HepG2 (cell line): Measurements from ENCODE around the gene WWP2. TPM values are rescaled to one million over a fixed set of nuclear protein-coding genes. Genes with fewer than 3 reads are reported as not detected.

Experiments
- ATAC-seq: fragments of 200-7000 bp; cut with Tn5 transposase; 3 replicates; pipeline ENCODE4 v1.9.1; 2020; ENCODE audit warnings: mild to moderate bottlenecking, moderate library complexity
- BruUV-seq: library from RNA; stranded (reverse); fragments of 400-500 nt; replicated peaks from 2 replicates; lab custom pipeline; 2021; lab: Mats Ljungman, UMichigan
- CTCF ChIA-PET: fragments of 300-600 bp; formaldehyde crosslinking; extraction: SDS; loops from one replicate; lab custom pipeline; 2021; ENCODE audit warnings: low total read pairs, inconsistent platforms, low intra/inter-chr PET ratio; lab: Yijun Ruan, JAX
- POLR2A ChIA-PET: fragments of 350-600 bp; sonication (Branson Sonifier 250); formaldehyde crosslinking; loops from one replicate; lab custom pipeline; 2020; ENCODE audit warnings: antibody characterized with exemption, inconsistent platforms; lab: Yijun Ruan, JAX
- DNase-seq: peaks from one replicate; pipeline ENCODE4 v3.0.0-alpha.2; 2015; ENCODE audit warnings: low spot score
- FAIRE-seq: peaks from 3 replicates; lab custom pipeline; 2011; peaks lifted over from hg19 to GRCh38; lab: Jason Lieb, UNC
- H2AFZ ChIP-seq: one replicate; pipeline ENCODE4 v1.6.1; 2011; ENCODE audit warnings: low read length, inconsistent platforms
- H3K27ac ChIP-seq: fragments of 300-600 bp; 3 replicates; pipeline ENCODE4 v1.8.0; 2011; ENCODE audit warnings: mixed run types, mild to moderate bottlenecking, mixed read lengths, low read length, inconsistent platforms; ENCODE audit not compliant: insufficient read depth; ENCODE audit errors: extremely low read length
- H3K27me3 ChIP-seq, 2 experiments: fragments of 200-600 bp in 1 of 2; 2 replicates in 1 of 2; 3 replicates in 1 of 2; pipeline versions ENCODE4 v1.6.0 to v1.8.0; 2011; ENCODE audit warnings: low read length in 2 of 2, mild to moderate bottlenecking in 2 of 2, moderate library complexity in 2 of 2, inconsistent platforms in 1 of 2; ENCODE audit not compliant: insufficient read depth in 2 of 2, control insufficient read depth in 1 of 2
- H3K36me3 ChIP-seq, 2 experiments: fragments of 200-600 bp in 1 of 2; replicated peaks in 1 of 2; 2 replicates in 1 of 2; 3 replicates in 1 of 2; pipeline versions ENCODE4 v1.5.1 to v1.8.0; 2011; ENCODE audit warnings: low read length in 2 of 2, inconsistent platforms in 1 of 2; ENCODE audit not compliant: insufficient read depth in 2 of 2, control insufficient read depth in 1 of 2
- H3K4me1 ChIP-seq: 2 replicates; pipeline ENCODE4 v1.5.1; 2012; ENCODE audit warnings: low read length, inconsistent platforms; ENCODE audit not compliant: insufficient read depth
- H3K4me2 ChIP-seq: 2 replicates; pipeline ENCODE4 v1.6.0; 2011; ENCODE audit warnings: low read depth, low read length, inconsistent platforms
- H3K4me3 ChIP-seq, 3 experiments: fragments of 200-600 bp in 1 of 3; sonication (generic), shearing (Covaris generic) in 1 of 3; replicated peaks in 1 of 3; 2 replicates each; pipeline ENCODE4 v1.5.1; 2011 to 2016; ENCODE audit warnings: low read length in 3 of 3, inconsistent platforms in 2 of 3, low read depth in 2 of 3, mild to moderate bottlenecking in 2 of 3, control low read depth in 1 of 3, mixed read lengths in 1 of 3; ENCODE audit not compliant: insufficient read depth in 1 of 3
- H3K79me2 ChIP-seq: one replicate; pipeline ENCODE4 v1.6.1; 2011; ENCODE audit warnings: low read length, inconsistent platforms; ENCODE audit not compliant: insufficient read depth
- H3K9ac ChIP-seq: 2 replicates; pipeline ENCODE4 v1.6.0; 2011; ENCODE audit warnings: mild to moderate bottlenecking, low read depth, low read length, inconsistent platforms; ENCODE audit not compliant: insufficient read depth
- H3K9me3 ChIP-seq: 2 replicates; pipeline ENCODE4 v1.5.1; 2012; ENCODE audit warnings: mild to moderate bottlenecking, low read length
- H4K20me1 ChIP-seq: 2 replicates; pipeline ENCODE4 v1.6.0; 2011; ENCODE audit warnings: inconsistent platforms, mild to moderate bottlenecking, low read length, moderate library complexity; ENCODE audit not compliant: insufficient read depth
- FOXC1 ChIP-seq: sonication (generic); formaldehyde crosslinking; IDR thresholded peaks from 2 replicates; pipeline ENCODE4 v1.8.0; 2022; ENCODE audit warnings: mild to moderate bottlenecking, missing genetic modification reagents, borderline replicate concordance
- FOXK1 ChIP-seq: sonication (generic); formaldehyde crosslinking; IDR thresholded peaks from 2 replicates; pipeline ENCODE4 v1.4.0; 2020; ENCODE audit warnings: low read depth, missing genetic modification reagents, borderline replicate concordance
- GLI4 ChIP-seq: sonication (generic); formaldehyde crosslinking; IDR thresholded peaks from 2 replicates; pipeline ENCODE4 v1.5.1; 2020; ENCODE audit warnings: missing genetic modification reagents, mild to moderate bottlenecking, moderate library complexity, borderline replicate concordance
- GZF1 ChIP-seq: sonication (generic); formaldehyde crosslinking; IDR thresholded peaks from 2 replicates; pipeline ENCODE4 v1.5.1; 2020; ENCODE audit warnings: mild to moderate bottlenecking, missing genetic modification reagents
- HNRNPLL ChIP-seq: fragments of 200-400 bp; formaldehyde crosslinking; IDR thresholded peaks from 2 replicates; pipeline ENCODE4 v1.6.1; 2017; ENCODE audit warnings: mild to moderate bottlenecking, low read depth, low read length; ENCODE audit not compliant: poor library complexity, severe bottlenecking
- MTF1 ChIP-seq: sonication (generic); formaldehyde crosslinking; IDR thresholded peaks from 2 replicates; pipeline ENCODE4 v1.5.0; 2020; ENCODE audit warnings: missing genetic modification reagents
- PHF20 ChIP-seq: sonication (generic); formaldehyde crosslinking; IDR thresholded peaks from 2 replicates; pipeline ENCODE4 v1.5.0; 2020; ENCODE audit warnings: mild to moderate bottlenecking, missing genetic modification reagents
- RELA ChIP-seq: sonication (generic); formaldehyde crosslinking; IDR thresholded peaks from 2 replicates; pipeline ENCODE4 v1.4.0; 2020; ENCODE audit warnings: missing genetic modification reagents
- RXRB ChIP-seq: IDR thresholded peaks from 2 replicates; pipeline ENCODE4 v1.6.1; 2016; ENCODE audit warnings: borderline replicate concordance, missing genetic modification reagents, missing compliant biosample characterization
- SMAD3 ChIP-seq: sonication (generic); formaldehyde crosslinking; IDR thresholded peaks from 2 replicates; pipeline ENCODE4 v1.4.0; 2020; ENCODE audit warnings: missing genetic modification reagents
- STAT5B ChIP-seq: sonication (generic); formaldehyde crosslinking; IDR thresholded peaks from 2 replicates; pipeline ENCODE4 v1.4.0; 2020; ENCODE audit warnings: missing genetic modification reagents
- TGIF2 ChIP-seq: IDR thresholded peaks from 2 replicates; pipeline ENCODE4 v1.6.1; 2016; ENCODE audit warnings: control low read depth, missing compliant biosample characterization
- ZBTB39 ChIP-seq: sonication (generic); formaldehyde crosslinking; IDR thresholded peaks from 2 replicates; pipeline ENCODE4 v1.5.0; 2020; ENCODE audit warnings: missing genetic modification reagents
- ZNF317 ChIP-seq: sonication (generic); formaldehyde crosslinking; IDR thresholded peaks from 2 replicates; pipeline ENCODE4 v1.5.0; 2020; ENCODE audit warnings: mild to moderate bottlenecking, missing genetic modification reagents
- ZNF33B ChIP-seq: sonication (generic); formaldehyde crosslinking; IDR thresholded peaks from 2 replicates; pipeline ENCODE4 v1.5.1; 2020; ENCODE audit warnings: mild to moderate bottlenecking, missing genetic modification reagents
- ZNF343 ChIP-seq: sonication (generic); formaldehyde crosslinking; IDR thresholded peaks from 2 replicates; pipeline ENCODE4 v1.4.0; 2020; ENCODE audit warnings: mild to moderate bottlenecking, missing genetic modification reagents
- ZNF501 ChIP-seq: sonication (generic); formaldehyde crosslinking; IDR thresholded peaks from 2 replicates; pipeline ENCODE4 v1.5.1; 2020; ENCODE audit warnings: mild to moderate bottlenecking, moderate library complexity, missing genetic modification reagents
- ZNF746 ChIP-seq: sonication (generic); formaldehyde crosslinking; IDR thresholded peaks from 2 replicates; pipeline ENCODE4 v1.8.0; 2022; ENCODE audit warnings: mild to moderate bottlenecking, missing genetic modification reagents
- ZSCAN20 ChIP-seq: sonication (generic); formaldehyde crosslinking; IDR thresholded peaks from 2 replicates; pipeline ENCODE4 v1.4.0; 2020; ENCODE audit warnings: missing genetic modification reagents, mild to moderate bottlenecking, borderline replicate concordance
- ZSCAN22 ChIP-seq: sonication (generic); formaldehyde crosslinking; IDR thresholded peaks from 2 replicates; pipeline ENCODE4 v1.4.0; 2020; ENCODE audit warnings: mild to moderate bottlenecking, missing genetic modification reagents
- ZSCAN31 ChIP-seq: sonication (generic); formaldehyde crosslinking; IDR thresholded peaks from 2 replicates; pipeline ENCODE4 v1.5.0; 2020; ENCODE audit warnings: low read depth, mild to moderate bottlenecking, missing genetic modification reagents
- WGBS: methylation state at CpG from one replicate; pipeline ENCODE4 v1.1.6; 2017; ENCODE audit warnings: low lambda C conversion rate; 5-methylcytosine and 5-hydroxymethylcytosine counted together
- in situ Hi-C: cut with HindIII; loops from 2 replicates; pipeline ENCODE4 v1.10.0; 2017; ENCODE audit warnings: low pct_unique_long_range_greater_than_20kb; ENCODE audit not compliant: extremely low pct_ligation_motif_present
- intact Hi-C: fragments of 100-400 bp; cut with micrococcal nuclease; formaldehyde crosslinking; loops from one replicate; pipeline ENCODE4 v1.10.0; 2022; ENCODE audit not compliant: unreplicated experiment
- polyA plus RNA-seq, 8 experiments: library from polyadenylated mRNA; depleted of rRNA in 3 of 8; stranded (reverse) in 7 of 8; unstranded in 1 of 8; fragments of >200 nt; fragmentation: Illumina TruSeq in 4 of 8; extraction: Trizol in 4 of 8; gene quantifications; 2 replicates each; pipeline versions ENCODE4 v1.2.1 to v1.2.3, GENCODE V29; 2011 to 2016; ENCODE audit warnings: low read depth in 4 of 8, missing spikeins in 1 of 8, mixed read lengths in 1 of 8; ENCODE audit not compliant: insufficient read depth in 1 of 8
- total RNA-seq, 5 experiments: library from RNA; depleted of rRNA; stranded (reverse); fragments of >200 nt; fragmentation: Illumina TruSeq; extraction: Trizol; gene quantifications; 2 replicates each; pipeline ENCODE4 v1.2.3, GENCODE V29; 2016; ENCODE audit warnings: low read depth in 1 of 5
- TF ChIP-seq, protein P1 (sequence below): sonication (generic); formaldehyde crosslinking; IDR thresholded peaks from 2 replicates; pipeline ENCODE4 v1.5.1; 2020; ENCODE audit warnings: missing genetic modification reagents, mild to moderate bottlenecking, borderline replicate concordance
- TF ChIP-seq, protein P2 (sequence below): IDR thresholded peaks from 2 replicates; pipeline ENCODE4 v1.6.1; 2016; ENCODE audit warnings: mild to moderate bottlenecking, missing biosample characterization, missing genetic modification reagents

WWP2 gene
- total and polyA plus RNA-seq, 2 of the 13 experiments (the other 11 are each of a cell fraction or from before 2014, with no cell fraction given): 11.4 to 28.2 TPM

DNA sequence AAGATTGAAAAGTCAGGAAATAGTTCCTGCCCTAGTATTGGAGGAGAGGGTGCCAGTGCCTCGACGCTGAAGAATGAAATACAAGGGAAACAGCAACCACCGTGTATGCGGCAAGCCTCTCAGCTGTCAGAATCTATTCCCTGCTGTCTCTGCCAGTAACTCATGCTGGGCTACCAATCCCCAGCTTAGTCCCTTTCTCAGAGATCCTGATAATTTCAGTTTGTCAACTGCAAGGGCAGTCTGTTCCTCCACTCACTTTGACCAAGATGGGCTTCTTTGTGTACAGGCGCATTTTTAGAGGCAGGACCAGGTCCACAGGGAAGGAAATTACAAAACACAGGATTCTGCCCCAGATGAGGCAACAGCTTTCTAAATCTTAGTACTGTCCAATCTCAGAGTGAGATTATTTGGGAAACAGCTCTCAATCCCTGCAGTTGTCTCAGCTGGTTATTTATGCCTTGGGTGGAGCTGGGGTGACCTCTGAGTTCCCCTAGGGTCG, 37.1 kb upstream of the WWP2 start:
- Histone ChIP-seq H3K4me3 (peak overlapping the region; percentile 58 to 72 (median 72)), H3K27me3 (no peaks in the 10 kb centered on the region), H3K9ac (peak overlapping the region; percentile 83), H3K9me3 (no peaks in the 10 kb centered on the region), H2AFZ (no peak overlapping the region), H3K27ac (peak overlapping the region; percentile 87), H3K79me2 (peaks cover 68% of the 10 kb centered on the region), H4K20me1 (no peaks in the 10 kb centered on the region), H3K4me2 (peak overlapping the region; percentile 97), H3K36me3 (peaks cover 2 to 9% of the 10 kb centered on the region in 2 experiments; a peak in 3 of 5 replicates), H3K4me1 (peaks cover 83% of the 10 kb centered on the region)
- POLR2A ChIA-PET: interaction anchor here (1.1 to 10.0 kb wide), 9 partner anchors 12 to 328 kb away, joined by 3 to 211 read pairs (median 19); partner anchors contain the start of genes NOB1 and WWP2
- DNase-seq: peak; percentile 26
- no peak for ATAC-seq
- peak; percentile 26 for FAIRE-seq
- CTCF ChIA-PET: no interaction called here
- BruUV-seq: no TSS peak
- in situ Hi-C loops: no loop called here
- WGBS: 30% methylated on average over 6 of the region's 6 CpGs
- intact Hi-C loops: no loop called here
- TF ChIP-seq FOXC1 (CRISPR knock-in tag) (0 out of 2 replicates have a peak, but pooled peaks have one; percentile 72), TGIF2 (peak; percentile 42; the same call in 1 of the 2 replicates), ZSCAN20 (CRISPR knock-in tag) (no peak), MTF1 (CRISPR knock-in tag) (no peak), STAT5B (no peak), ZSCAN22 (CRISPR knock-in tag) (no peak), GZF1 (CRISPR knock-in tag) (no peak), SMAD3 (CRISPR knock-in tag) (peak; percentile 25; the same call in 1 of the 2 replicates), PHF20 (no peak), ZNF317 (peak; percentile 64), FOXK1 (CRISPR knock-in tag) (no peak), ZNF746 (CRISPR knock-in tag) (no peak), RELA (CRISPR knock-in tag) (no peak), ZNF501 (CRISPR knock-in tag) (0 out of 2 replicates have a peak, but pooled peaks have one; percentile 33), HNRNPLL (no peak), ZBTB39 (0 out of 2 replicates have a peak, but pooled peaks have one; percentile 41), ZSCAN31 (0 out of 2 replicates have a peak, but pooled peaks have one; percentile 38), ZNF33B (CRISPR knock-in tag) (no peak), GLI4 (CRISPR knock-in tag) (peak; percentile 29; the same call in 1 of the 2 replicates), ZNF343 (CRISPR knock-in tag) (no peak), RXRB (CRISPR knock-in tag) (no peak)
- TF ChIP-seq, protein P1, sequence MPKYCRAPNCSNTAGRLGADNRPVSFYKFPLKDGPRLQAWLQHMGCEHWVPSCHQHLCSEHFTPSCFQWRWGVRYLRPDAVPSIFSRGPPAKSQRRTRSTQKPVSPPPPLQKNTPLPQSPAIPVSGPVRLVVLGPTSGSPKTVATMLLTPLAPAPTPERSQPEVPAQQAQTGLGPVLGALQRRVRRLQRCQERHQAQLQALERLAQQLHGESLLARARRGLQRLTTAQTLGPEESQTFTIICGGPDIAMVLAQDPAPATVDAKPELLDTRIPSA (CRISPR knock-in tag): no peak
- TF ChIP-seq, protein P2, sequence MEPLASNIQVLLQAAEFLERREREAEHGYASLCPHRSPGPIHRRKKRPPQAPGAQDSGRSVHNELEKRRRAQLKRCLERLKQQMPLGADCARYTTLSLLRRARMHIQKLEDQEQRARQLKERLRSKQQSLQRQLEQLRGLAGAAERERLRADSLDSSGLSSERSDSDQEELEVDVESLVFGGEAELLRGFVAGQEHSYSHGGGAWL (CRISPR knock-in tag): no peak
